ENCODE measurements around the gene MIPOL1.
"Not testable (repeated sequence)": the region's sequence is repeated elsewhere in the genome, so short reads cannot be mapped to it uniquely, and the experiment has no call there.

MIPOL1 gene

GRCh38 chr14:37279818-37280217 is 82.1 kb downstream of the MIPOL1 start:
- no peak for DNase-seq
- Mint-ChIP-seq H3K9me3 (no peaks in the 10 kb centered on the region), H3K27ac (peak overlapping the region; percentile 57), H3K4me3 (no peak overlapping the region), H3K27me3 (ENCODE audit: low read depth, poor library complexity) (no peaks in the 10 kb centered on the region), H3K36me3 (ENCODE audit: low read depth) (peaks cover 21% of the 10 kb centered on the region), H3K4me1 (no peaks in the 10 kb centered on the region)
- no peak for TF ChIP-seq CTCF (IDR thresholded peaks at IDR 0.05)

- Mint-ChIP-seq H3K4me3 (no peak overlapping the region), H3K9me3 (no peaks in the 10 kb centered on the region), H3K27me3 (ENCODE audit: low read depth, poor library complexity) (no peaks in the 10 kb centered on the region), H3K27ac (no peak overlapping the region), H3K4me1 (no peaks in the 10 kb centered on the region), H3K36me3 (ENCODE audit: low read depth) (peaks cover 34% of the 10 kb centered on the region)
- TF ChIP-seq CTCF (IDR thresholded peaks at IDR 0.05) = no peak
- no peak for DNase-seq
Measured at GRCh38 chr14:37284760-37285159, 87.0 kb downstream of the MIPOL1 start.

GRCh38 chr14:37285220-37285619 is 87.5 kb downstream of the MIPOL1 start:
- Mint-ChIP-seq H3K4me3 (no peak overlapping the region), H3K4me1 (no peaks in the 10 kb centered on the region), H3K9me3 (no peaks in the 10 kb centered on the region), H3K27ac (no peak overlapping the region), H3K27me3 (ENCODE audit: low read depth, poor library complexity) (no peaks in the 10 kb centered on the region), H3K36me3 (ENCODE audit: low read depth) (peaks cover 34% of the 10 kb centered on the region)
- TF ChIP-seq CTCF (IDR thresholded peaks at IDR 0.05) = no peak
- DNase-seq = no peak

- DNase-seq = no peak
- Mint-ChIP-seq H3K27ac (no peak overlapping the region), H3K4me3 (no peak overlapping the region), H3K4me1 (no peaks in the 10 kb centered on the region), H3K27me3 (ENCODE audit: low read depth, poor library complexity) (no peaks in the 10 kb centered on the region), H3K9me3 (peaks cover 32% of the 10 kb centered on the region), H3K36me3 (ENCODE audit: low read depth) (peaks cover 65% of the 10 kb centered on the region)
- no peak for TF ChIP-seq CTCF (IDR thresholded peaks at IDR 0.05)
Measured at GRCh38 chr14:37289688-37290087, 92.0 kb downstream of the MIPOL1 start.

GRCh38 chr14:37295262-37295661 is 97.5 kb downstream of the MIPOL1 start:
- not testable (repeated sequence) for H3K27me3 Mint-ChIP-seq (ENCODE audit: low read depth, poor library complexity); H3K4me3 Mint-ChIP-seq; DNase-seq; H3K4me1 Mint-ChIP-seq; H3K27ac Mint-ChIP-seq
- H3K9me3 Mint-ChIP-seq = peaks cover 69% of the 10 kb centered on the region
- peaks cover 70% of the 10 kb centered on the region for H3K36me3 Mint-ChIP-seq (ENCODE audit: low read depth)

GRCh38 chr14:37311252-37311651 is 113.5 kb downstream of the MIPOL1 start:
- TF ChIP-seq CTCF (IDR thresholded peaks at IDR 0.05) = no peak
- Mint-ChIP-seq H3K27me3 (ENCODE audit: low read depth, poor library complexity) (no peaks in the 10 kb centered on the region), H3K9me3 (no peaks in the 10 kb centered on the region), H3K36me3 (ENCODE audit: low read depth) (peaks cover 14% of the 10 kb centered on the region), H3K4me1 (no peaks in the 10 kb centered on the region), H3K4me3 (no peak overlapping the region), H3K27ac (no peak overlapping the region)
- no peak for DNase-seq
